SKM-1 treated with dmso at 0.1 percent for 144 hours (cell line): ENCODE results near the gene ARHGEF17.

Experiments used
- DNase-seq: peaks from one replicate; lab custom pipeline; 2025; ENCODE audit not compliant: unreplicated experiment; lab: John Stamatoyannopoulos, UW

The ARHGEF17 gene

GRCh38 chr11:73401924-73402833, 94.1 kb downstream of the ARHGEF17 start:
- DNase-seq = no peak

- DNase-seq = peak; percentile 7
Observed at GRCh38 chr11:73402834-73403185, 94.7 kb downstream of the ARHGEF17 start.

DNA sequence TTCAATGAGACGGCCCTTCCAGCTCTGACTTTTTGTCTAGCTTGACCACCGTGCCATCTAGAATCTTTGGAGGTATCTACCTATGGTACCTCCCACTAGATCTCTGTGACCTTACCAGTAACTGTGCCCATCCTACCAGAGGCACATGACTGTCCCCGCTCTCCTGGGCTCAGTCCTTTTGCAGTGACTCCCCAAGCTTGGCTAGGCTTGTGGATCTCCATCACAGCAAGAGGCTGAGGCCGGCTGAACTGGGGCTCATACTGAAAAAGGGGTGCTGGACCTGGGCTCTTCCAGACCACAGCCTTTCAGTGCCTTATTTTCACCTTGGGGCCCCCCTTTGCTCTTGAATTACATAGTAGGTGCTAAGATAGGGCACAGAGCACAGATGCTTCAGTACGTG, 95.5 kb downstream of the ARHGEF17 start:
- no peak for DNase-seq

DNA sequence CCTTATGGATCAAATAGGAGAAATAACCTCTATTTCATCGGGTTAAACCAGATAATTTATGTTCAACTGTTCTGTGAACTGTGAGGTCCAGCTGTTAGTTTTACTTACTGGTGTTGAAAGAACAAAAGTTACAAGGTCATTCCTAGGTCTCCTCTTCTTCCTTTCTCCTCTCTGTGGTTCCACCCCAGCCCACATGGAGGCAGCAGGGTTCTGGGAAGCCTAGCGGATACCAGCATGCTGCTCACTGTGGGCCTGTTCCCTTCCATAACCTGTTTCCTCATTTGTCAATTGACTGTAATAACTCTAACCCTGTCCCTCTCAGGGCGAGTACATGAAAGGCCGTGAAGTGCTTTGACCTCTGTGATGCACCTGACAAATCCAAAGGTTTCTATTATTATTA, 96.0 kb downstream of the ARHGEF17 start:
- peak; percentile 68 for DNase-seq

DNA sequence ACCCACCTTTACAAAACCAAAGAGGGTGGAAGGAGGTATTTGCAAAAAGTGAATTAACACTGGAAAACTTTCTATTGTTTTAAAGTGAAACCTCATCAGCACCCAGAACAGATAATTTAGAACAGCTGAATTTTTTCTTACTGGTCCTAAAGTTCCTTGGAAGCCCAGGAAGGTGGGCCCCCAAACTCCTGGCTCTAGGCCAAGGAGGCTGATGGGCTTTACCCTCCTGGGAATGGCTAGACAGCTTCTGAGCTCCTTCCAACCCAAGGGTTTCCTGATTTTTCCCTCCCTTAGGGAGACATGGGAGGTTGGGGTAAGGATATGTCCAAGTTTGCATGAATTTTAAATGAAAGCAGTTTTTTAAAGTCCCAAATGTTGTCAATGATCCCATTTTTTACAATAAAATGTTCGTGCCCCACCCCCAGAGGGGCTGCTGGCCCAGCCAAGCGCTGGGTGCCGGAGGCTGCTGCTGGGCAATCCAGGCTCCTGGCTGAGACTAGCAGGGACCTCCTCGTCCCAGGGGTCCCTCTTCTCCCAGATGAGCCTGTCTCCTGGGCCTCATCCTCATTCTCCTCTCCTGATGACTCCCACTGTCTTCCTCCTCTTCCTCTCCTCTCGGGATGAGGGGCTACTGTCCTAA, 96.5 kb downstream of the ARHGEF17 start:
- DNase-seq = no peak

DNA sequence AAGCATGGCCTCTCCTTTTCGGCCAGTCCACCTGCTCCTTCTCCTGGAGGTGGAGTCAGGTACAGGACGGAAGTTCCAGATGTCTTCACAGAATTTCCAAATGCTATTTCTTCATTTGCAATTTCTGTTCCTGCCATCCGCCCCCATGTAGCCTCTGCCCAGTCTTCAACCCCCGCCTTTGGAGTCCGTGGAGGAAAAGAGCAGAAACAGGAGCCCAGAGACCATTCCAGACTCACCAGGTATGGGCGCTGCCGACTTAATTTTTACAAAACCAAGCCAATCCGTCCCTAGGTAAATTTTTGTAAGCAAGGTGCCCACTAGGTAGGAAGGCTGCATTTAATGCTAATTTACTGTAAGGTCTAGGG, 97.1 kb downstream of the ARHGEF17 start:
- DNase-seq = no peak

GRCh38 chr11:73406131-73406530, 98.1 kb downstream of the ARHGEF17 start:
- no peak for DNase-seq

DNA sequence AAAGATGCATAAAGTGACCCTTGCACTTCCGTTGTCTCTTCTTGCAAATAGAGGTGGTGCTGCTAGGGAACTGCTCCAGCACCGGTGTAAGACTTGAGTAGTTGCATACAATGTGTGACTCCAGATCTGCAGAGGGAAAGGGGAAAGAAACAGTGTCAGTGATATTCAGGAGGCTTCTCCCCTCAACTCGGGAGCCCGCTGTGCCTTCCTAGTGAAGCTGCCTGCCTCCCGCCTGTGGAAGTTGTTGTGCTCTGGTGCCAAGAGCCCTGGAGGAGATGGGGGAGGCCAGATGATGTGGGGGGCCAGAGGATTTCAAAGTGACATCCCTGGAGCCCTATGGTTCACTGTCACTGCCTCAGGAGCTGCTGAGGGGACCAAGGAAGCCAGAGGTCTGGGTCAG, 98.5 kb downstream of the ARHGEF17 start:
- no peak for DNase-seq

GRCh38 chr11:73409431-73409830, 101.4 kb downstream of the ARHGEF17 start:
- DNase-seq = no peak

DNA sequence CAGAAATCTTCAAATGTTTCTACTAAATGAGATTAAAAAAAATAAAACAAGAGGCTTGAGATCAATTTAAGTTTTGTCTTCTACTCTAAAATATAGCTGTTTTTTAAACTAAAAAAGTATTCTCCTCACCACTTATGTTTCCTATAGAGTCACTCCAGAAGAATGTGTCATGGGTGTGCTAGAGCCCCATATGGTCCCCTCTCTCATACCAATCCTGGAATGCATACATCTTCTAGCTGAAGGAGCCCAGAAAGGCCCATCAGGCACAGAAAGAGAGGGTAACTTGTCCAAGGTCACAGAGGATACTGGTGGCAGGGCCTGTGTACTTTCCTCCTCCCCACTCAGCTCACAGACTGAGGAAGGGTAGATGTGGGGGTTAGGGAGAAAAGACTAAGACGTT, 102.6 kb downstream of the ARHGEF17 start:
- DNase-seq = no peak

GRCh38 chr11:73411031-73411430, 103.0 kb downstream of the ARHGEF17 start:
- no peak for DNase-seq

DNA sequence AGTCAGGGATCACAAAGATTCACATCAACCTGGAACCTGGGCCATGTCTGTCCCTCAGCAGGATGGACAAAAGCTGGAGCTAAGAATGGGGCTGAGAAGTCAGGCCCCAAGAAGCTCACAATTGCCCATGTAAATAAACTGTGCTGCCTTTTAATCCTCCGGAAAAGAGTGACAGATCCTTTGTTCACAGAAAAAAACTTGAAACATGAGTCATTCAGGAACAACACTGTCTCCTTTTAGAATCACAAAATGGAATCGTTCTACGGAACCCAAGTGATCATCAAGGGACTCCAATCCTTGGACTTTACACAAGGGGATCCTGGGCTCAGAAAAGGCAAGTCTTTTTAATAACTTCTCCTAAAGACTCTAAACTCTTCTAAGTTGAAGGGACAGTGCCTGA, 104.2 kb downstream of the ARHGEF17 start:
- DNase-seq = no peak

DNA sequence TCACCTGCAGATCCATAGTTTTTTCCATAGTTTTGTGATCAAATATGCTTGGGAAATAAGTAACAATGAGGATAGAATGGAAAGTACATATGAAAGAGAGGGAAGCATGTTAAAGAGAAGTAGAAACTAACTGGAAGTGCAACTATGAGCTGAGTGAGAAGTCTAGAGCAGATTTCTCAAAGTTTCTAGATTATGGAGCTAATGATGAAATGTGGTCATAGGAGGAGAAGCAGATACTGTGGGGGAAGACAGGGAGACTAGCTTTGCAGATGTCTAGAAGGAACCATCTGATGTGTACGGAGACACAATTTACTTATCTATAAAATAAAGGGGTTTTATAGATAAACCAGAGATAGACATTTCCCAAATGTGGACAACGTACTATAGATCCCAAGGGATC, 105.2 kb downstream of the ARHGEF17 start:
- DNase-seq = peak; percentile 11

- DNase-seq = peak; percentile 78
Observed at GRCh38 chr11:73414977-73415651, 107.0 kb downstream of the ARHGEF17 start.

- DNase-seq = no peak
Observed at GRCh38 chr11:73415854-73416615, 108.0 kb downstream of the ARHGEF17 start.

DNA sequence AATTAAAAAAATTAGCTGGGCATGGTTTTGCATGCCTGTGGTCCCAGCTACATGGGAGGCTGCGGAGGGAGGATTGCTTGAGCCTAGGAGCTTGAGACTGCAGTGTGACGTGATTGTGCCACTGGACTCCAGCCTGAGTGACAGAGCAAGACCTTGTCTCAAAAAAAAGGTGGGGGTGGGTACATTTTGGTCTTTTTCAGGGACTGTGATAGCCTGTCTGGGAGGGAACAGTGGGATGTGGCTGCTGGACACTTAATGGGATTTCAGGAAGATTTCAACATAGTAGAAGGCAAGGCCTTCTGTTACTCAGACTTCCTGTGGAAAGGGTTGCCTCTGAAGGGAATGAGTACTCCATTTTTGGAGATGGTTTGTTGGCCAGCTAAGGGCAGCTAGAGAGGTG, 108.7 kb downstream of the ARHGEF17 start:
- no peak for DNase-seq
